ENCODE results near the gene MYRFL. TPM values are rescaled to one million over a fixed set of nuclear protein-coding genes. Genes with fewer than 3 reads are reported as not detected.

The MYRFL gene
- total RNA-seq, 3 donors from 2014 or later = 1.3 TPM; not detected in 2

GRCh38 chr12:69875416-69875935 is 50.4 kb downstream of the MYRFL start:
- DNase-seq (ENCODE audit: low spot score in 2 of 2) = no peak
- H3K36me3 ChIP-seq = no peaks in the 10 kb centered on the region
- H3K27me3 ChIP-seq = no peaks in the 10 kb centered on the region
- intact Hi-C loops (cut with DNase I; ENCODE audit: low total_unique reads) = loop anchor here (5.0 kb wide), 1 partner anchor 702 kb away; no protein-coding TSS in a partner anchor
- H3K4me1 ChIP-seq = no peaks in the 10 kb centered on the region
- no peak overlapping the region for H3K27ac ChIP-seq
- TF ChIP-seq CTCF (IDR thresholded peaks at IDR 0.05) (no peak), POLR2A (IDR thresholded peaks at IDR 0.05) (no peak), POLR2AphosphoS5 (IDR thresholded peaks at IDR 0.05) (no peak)
- no peak overlapping the region for H3K4me3 ChIP-seq
- H3K9me3 ChIP-seq = no peaks in the 10 kb centered on the region

DNA sequence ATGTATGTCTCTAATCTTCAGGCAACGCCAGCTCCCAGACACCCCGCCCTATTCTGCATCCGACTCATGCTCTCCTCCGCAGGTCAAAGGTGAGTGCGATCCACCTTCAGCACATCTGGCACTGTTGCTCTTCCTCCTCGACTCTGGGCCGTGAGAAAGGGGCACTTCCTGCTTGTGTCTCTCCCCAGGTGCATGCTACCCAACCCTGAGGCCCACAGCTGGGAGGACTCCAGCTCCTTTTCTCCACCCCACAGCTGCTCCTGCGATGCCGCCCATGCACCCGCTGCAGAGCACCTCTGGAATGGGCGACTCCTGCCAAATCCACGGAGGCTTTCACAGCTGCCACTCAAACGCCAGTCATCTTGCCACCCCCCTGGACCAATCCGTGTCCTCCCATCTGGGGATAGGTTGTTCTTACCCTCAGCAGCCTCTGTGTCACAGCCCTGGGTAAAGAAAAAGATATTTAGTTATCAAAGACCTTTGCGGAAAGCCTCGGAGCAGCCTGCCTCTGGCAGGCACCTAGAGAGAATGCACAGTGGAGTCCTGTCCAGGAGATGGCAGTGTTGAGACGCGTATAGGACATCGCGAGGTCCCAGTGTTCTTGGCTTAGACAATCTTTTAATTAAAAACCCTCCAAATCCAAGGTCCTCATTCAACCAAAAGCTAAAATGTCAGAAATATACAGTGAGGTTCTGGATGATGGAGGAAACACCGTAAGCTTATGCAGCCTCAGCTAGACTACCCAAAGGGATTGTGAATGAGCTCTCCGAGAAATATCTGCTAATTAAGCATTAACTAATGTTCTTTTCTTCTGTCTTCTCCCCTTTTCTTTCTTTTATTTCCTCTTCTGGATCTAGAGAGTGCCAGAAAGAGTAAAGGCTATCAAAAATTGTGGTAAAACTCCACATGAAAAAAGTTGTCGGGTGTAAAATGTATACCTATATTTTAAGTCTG is 54.3 kb downstream of the MYRFL start:
- Histone ChIP-seq H3K27ac (no peak overlapping the region), H3K36me3 (no peaks in the 10 kb centered on the region), H3K9me3 (no peaks in the 10 kb centered on the region), H3K27me3 (no peaks in the 10 kb centered on the region), H3K4me3 (peak overlapping the region in 2 of 3 donors; percentile 23 to 50), H3K4me1 (no peaks in the 10 kb centered on the region)
- DNase-seq (ENCODE audit: low spot score in 2 of 2) = peak; percentile 36 to 69
- TF ChIP-seq POLR2AphosphoS5 (IDR thresholded peaks at IDR 0.05) (no peak), CTCF (IDR thresholded peaks at IDR 0.05) (peak in 2 of 3 donors; percentile 79 to 80), POLR2A (IDR thresholded peaks at IDR 0.05) (no peak)
- intact Hi-C loops (cut with DNase I; ENCODE audit: low total_unique reads) = loop anchor here (5.0 kb wide), 1 partner anchor 698 kb away; no protein-coding TSS in a partner anchor

DNA sequence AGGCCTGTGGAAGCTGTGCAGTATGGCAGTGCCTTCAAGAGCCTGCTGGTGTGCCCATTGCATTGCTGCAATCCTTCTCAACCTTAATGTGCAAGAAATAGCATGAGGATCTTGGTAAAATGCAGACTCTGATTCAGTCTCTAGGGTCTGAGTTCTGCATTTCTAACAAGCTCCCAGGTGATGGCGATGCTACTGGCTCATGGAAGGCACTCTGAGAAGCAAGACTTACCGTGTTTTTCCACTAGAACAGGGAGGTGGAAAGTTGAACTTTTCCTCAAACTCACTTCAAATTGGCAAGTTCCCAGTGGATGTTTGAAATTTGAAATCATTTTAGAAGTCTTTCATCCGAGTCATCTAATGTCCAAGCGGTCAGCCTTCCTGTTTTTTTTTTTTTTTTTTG is 55.5 kb downstream of the MYRFL start:
- Histone ChIP-seq H3K9me3 (no peaks in the 10 kb centered on the region), H3K36me3 (no peaks in the 10 kb centered on the region), H3K4me3 (no peak overlapping the region), H3K4me1 (no peaks in the 10 kb centered on the region), H3K27ac (no peak overlapping the region), H3K27me3 (no peaks in the 10 kb centered on the region)
- no peak for DNase-seq (ENCODE audit: low spot score in 2 of 2)
- intact Hi-C loops (cut with DNase I; ENCODE audit: low total_unique reads) = no loop called here
- TF ChIP-seq POLR2A (IDR thresholded peaks at IDR 0.05) = no peak
- TF ChIP-seq POLR2AphosphoS5 (IDR thresholded peaks at IDR 0.05) = no peak
- no peak for TF ChIP-seq CTCF (IDR thresholded peaks at IDR 0.05)

GRCh38 chr12:69881771-69882170 is 56.7 kb downstream of the MYRFL start:
- intact Hi-C loops (cut with DNase I; ENCODE audit: low total_unique reads) = no loop called here
- no peak for DNase-seq (ENCODE audit: low spot score in 2 of 2)
- no peaks in the 10 kb centered on the region for H3K9me3 ChIP-seq
- no peaks in the 10 kb centered on the region for H3K27me3 ChIP-seq
- no peak overlapping the region for H3K27ac ChIP-seq
- H3K4me3 ChIP-seq = no peak overlapping the region
- H3K36me3 ChIP-seq = no peaks in the 10 kb centered on the region
- no peaks in the 10 kb centered on the region for H3K4me1 ChIP-seq
- no peak for TF ChIP-seq POLR2A (IDR thresholded peaks at IDR 0.05)
- no peak for TF ChIP-seq CTCF (IDR thresholded peaks at IDR 0.05)
- no peak for TF ChIP-seq POLR2AphosphoS5 (IDR thresholded peaks at IDR 0.05)

DNA sequence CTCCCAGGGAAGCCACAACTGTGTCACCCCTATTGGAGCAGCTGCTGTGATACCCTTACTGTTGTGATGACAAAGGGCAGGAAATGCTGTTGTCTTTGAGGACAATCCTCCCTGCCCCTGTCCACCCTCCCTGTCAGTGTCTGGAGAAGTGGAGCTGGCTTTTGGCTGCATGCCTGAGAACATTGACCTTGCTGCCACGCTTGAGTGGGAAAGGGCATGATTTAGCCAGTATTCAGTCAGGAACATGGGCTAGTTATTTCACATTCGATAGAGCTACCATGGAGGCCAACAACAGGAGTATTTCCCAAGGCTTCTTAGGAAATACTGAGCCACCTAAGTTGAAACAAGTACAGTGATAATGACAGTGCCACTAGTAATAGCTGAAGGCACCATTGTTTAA is 59.4 kb downstream of the MYRFL start:
- Histone ChIP-seq H3K4me1 (no peaks in the 10 kb centered on the region), H3K27me3 (no peaks in the 10 kb centered on the region), H3K36me3 (no peaks in the 10 kb centered on the region), H3K4me3 (no peak overlapping the region), H3K27ac (no peak overlapping the region), H3K9me3 (no peaks in the 10 kb centered on the region)
- intact Hi-C loops (cut with DNase I; ENCODE audit: low total_unique reads) = no loop called here
- no peak for TF ChIP-seq POLR2A (IDR thresholded peaks at IDR 0.05)
- TF ChIP-seq POLR2AphosphoS5 (IDR thresholded peaks at IDR 0.05) = no peak
- no peak for TF ChIP-seq CTCF (IDR thresholded peaks at IDR 0.05)
- no peak for DNase-seq (ENCODE audit: low spot score in 2 of 2)

Measured in breast epithelium (tissue), 4 donors.